Ishikawa (cell line): ENCODE data around the gene SENP1.

Source experiments
- CEBPB ChIP-seq: IDR thresholded peaks from 2 replicates; pipeline ENCODE4 v1.6.1; 2012
- CREB1 ChIP-seq: IDR thresholded peaks from 2 replicates; pipeline ENCODE4 v1.6.1; 2012; ENCODE audit warnings: low read depth
- EGR1 ChIP-seq: IDR thresholded peaks from 2 replicates; pipeline ENCODE4 v1.6.1; 2012
- EP300 ChIP-seq: IDR thresholded peaks from 2 replicates; pipeline ENCODE4 v1.6.1; 2012; ENCODE audit warnings: borderline replicate concordance
- FOXM1 ChIP-seq: IDR thresholded peaks from 2 replicates; pipeline ENCODE4 v1.6.1; 2012; ENCODE audit warnings: low read depth, borderline replicate concordance
- NFIC ChIP-seq: IDR thresholded peaks from 2 replicates; pipeline ENCODE4 v1.6.1; 2012
- RAD21 ChIP-seq: IDR thresholded peaks from 2 replicates; pipeline ENCODE4 v1.6.1; 2012; ENCODE audit warnings: low read depth
- TAF1 ChIP-seq: IDR thresholded peaks from 2 replicates; pipeline ENCODE4 v1.6.1; 2012; ENCODE audit warnings: low read depth, mild to moderate bottlenecking
- TCF12 ChIP-seq: IDR thresholded peaks from 2 replicates; pipeline ENCODE4 v1.6.1; 2012; ENCODE audit warnings: low read depth
- TEAD4 ChIP-seq: IDR thresholded peaks from 2 replicates; pipeline ENCODE4 v1.6.1; 2012
- YY1 ChIP-seq: IDR thresholded peaks from 2 replicates; pipeline ENCODE4 v1.6.1; 2012; ENCODE audit warnings: low read depth
- ZBTB7A ChIP-seq: IDR thresholded peaks from 2 replicates; pipeline ENCODE4 v1.6.1; 2012; ENCODE audit warnings: low read depth
- TF ChIP-seq, protein P1 (sequence below): IDR thresholded peaks from 2 replicates; pipeline ENCODE4 v1.6.1; 2012; ENCODE audit warnings: low read depth, mild to moderate bottlenecking
- TF ChIP-seq, protein P2 (sequence below): IDR thresholded peaks from 2 replicates; pipeline ENCODE4 v1.6.1; 2012
- TF ChIP-seq, protein P3 (sequence below): IDR thresholded peaks from 2 replicates; pipeline ENCODE4 v1.6.1; 2012

The SENP1 gene

DNA sequence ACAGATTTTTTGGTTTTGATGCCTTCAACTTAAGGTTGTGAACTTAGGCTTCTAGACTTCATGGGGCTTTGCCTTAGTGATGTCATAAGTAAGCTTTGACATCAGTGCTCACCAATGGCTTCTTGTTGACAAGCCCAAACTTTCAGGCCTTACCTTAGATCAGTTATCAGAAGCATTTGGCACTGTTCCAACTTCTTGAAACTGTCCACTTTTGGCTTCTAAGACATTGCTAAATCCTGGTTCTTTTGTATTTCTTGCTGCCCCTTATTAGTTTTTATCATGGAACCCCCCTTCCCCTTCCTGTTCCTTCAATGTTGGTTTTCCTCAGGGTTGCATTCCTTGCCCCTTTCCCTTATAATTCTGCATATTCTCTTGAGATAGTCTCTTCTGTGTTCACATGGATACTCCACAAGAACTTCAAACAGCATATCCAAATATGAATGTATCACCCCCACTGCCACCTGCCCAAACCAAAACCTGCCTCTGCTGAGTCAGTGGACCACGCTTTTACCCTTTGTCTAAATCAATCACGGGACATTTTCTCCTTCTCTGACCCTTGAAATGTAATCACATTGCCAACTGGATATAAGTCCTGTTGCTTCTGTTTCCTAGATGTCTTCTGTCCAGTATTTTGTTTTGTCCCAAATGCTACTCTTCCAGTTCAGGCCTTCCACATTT is 21.2 kb upstream of the SENP1 start:
- TF ChIP-seq, protein P1, sequence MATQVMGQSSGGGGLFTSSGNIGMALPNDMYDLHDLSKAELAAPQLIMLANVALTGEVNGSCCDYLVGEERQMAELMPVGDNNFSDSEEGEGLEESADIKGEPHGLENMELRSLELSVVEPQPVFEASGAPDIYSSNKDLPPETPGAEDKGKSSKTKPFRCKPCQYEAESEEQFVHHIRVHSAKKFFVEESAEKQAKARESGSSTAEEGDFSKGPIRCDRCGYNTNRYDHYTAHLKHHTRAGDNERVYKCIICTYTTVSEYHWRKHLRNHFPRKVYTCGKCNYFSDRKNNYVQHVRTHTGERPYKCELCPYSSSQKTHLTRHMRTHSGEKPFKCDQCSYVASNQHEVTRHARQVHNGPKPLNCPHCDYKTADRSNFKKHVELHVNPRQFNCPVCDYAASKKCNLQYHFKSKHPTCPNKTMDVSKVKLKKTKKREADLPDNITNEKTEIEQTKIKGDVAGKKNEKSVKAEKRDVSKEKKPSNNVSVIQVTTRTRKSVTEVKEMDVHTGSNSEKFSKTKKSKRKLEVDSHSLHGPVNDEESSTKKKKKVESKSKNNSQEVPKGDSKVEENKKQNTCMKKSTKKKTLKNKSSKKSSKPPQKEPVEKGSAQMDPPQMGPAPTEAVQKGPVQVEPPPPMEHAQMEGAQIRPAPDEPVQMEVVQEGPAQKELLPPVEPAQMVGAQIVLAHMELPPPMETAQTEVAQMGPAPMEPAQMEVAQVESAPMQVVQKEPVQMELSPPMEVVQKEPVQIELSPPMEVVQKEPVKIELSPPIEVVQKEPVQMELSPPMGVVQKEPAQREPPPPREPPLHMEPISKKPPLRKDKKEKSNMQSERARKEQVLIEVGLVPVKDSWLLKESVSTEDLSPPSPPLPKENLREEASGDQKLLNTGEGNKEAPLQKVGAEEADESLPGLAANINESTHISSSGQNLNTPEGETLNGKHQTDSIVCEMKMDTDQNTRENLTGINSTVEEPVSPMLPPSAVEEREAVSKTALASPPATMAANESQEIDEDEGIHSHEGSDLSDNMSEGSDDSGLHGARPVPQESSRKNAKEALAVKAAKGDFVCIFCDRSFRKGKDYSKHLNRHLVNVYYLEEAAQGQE, result no peak
- no peak for TF ChIP-seq TEAD4
- no peak for TF ChIP-seq CREB1
- TF ChIP-seq EP300, result no peak
- TF ChIP-seq TCF12, result no peak
- TF ChIP-seq TAF1, result no peak
- peak; percentile 70 for TF ChIP-seq NFIC
- TF ChIP-seq, protein P2, sequence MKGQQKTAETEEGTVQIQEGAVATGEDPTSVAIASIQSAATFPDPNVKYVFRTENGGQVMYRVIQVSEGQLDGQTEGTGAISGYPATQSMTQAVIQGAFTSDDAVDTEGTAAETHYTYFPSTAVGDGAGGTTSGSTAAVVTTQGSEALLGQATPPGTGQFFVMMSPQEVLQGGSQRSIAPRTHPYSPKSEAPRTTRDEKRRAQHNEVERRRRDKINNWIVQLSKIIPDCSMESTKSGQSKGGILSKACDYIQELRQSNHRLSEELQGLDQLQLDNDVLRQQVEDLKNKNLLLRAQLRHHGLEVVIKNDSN, result no peak

DNA sequence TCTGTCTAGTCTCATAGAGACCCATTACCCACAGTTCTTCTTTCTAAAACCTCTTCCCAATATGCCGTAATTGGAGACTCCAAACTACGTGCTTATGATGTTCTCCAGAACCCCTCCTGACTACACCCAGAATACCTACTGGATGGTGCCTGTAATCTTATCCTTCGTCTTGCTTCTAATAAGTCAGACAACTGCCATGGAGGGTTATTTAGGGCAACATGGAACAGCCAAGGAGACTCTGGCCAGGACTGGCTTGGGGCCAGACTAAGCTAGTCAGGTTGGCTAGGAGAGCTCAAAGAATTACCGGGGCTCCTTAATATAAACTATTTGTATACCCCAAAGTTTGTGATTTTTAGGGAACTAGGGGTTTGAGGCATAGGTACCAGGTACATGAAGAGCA is 20.1 kb upstream of the SENP1 start:
- no peak for TF ChIP-seq NFIC
- TF ChIP-seq CREB1, result no peak
- TF ChIP-seq EGR1, result no peak

DNA sequence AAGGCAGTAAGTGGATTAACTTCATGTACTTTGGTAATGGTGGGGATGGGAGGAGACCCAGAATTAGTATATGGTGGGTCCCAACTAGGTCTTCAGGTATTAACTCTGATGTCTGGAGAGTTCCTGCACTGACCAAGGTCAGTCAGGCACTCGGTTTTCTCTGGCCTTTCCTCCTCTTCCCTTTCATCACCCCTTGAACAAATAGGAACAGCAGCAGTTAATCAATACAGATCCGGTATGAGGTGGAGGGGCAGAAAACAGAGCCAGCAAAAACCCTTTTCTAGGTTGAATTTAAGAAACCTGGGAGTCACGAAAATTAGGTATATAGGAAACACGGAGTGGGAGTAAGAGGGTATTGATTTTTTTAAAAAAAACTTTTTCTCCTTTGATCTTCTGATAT is 17.3 kb upstream of the SENP1 start:
- TF ChIP-seq EGR1 (no peak), EP300 (no peak), TCF12 (no peak), YY1 (no peak), CEBPB (no peak), FOXM1 (no peak), TEAD4 (no peak), ZBTB7A (no peak), TAF1 (no peak), RAD21 (no peak), NFIC (no peak), CREB1 (no peak)
- TF ChIP-seq, protein P3, sequence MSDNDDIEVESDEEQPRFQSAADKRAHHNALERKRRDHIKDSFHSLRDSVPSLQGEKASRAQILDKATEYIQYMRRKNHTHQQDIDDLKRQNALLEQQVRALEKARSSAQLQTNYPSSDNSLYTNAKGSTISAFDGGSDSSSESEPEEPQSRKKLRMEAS, result no peak
- TF ChIP-seq, protein P1, result no peak
- TF ChIP-seq, protein P2, result no peak

DNA sequence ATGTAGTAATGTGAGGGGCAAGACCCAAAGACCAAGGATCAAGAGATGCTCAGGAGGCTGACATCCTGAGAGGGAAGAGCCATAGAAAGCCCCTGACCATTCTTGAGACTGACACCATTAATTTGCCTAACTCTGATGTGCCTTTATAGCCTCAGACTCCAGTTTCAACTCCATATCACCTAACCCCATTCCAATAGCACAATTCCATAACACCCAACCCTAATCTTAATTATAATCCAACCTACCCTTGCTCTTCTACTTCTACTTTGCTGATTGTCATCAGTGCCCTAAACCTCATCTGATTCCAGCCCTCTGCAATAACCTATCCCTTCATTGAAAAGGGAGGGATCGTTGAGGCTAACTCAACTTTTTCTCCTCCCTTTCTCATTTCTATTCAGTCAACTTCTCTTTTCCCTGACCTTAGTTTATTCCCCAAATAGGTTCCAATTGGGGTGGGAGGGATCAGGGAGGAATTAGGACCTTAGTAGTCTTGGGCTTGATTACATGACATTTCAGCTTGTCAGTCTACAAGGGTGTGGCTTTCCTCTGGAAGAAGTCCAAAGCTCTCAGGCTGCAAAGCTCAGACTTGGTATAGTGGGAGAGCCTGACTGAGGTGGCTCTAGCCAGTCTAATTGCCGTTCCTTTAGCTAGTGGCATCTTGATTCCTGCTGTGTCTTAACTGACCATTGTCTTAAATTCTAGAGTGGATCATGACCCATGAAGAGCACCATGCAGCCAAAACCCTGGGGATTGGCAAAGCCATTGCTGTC is 16.4 kb upstream of the SENP1 start:
- TF ChIP-seq, protein P3, result no peak
- TF ChIP-seq RAD21, result no peak
- no peak for TF ChIP-seq TCF12
- TF ChIP-seq EGR1, result no peak
- TF ChIP-seq, protein P1, result no peak
- no peak for TF ChIP-seq ZBTB7A
- TF ChIP-seq, protein P2, result no peak
- TF ChIP-seq CEBPB, result no peak
- TF ChIP-seq CREB1, result no peak
- TF ChIP-seq TEAD4, result no peak
- no peak for TF ChIP-seq YY1
- no peak for TF ChIP-seq EP300
- TF ChIP-seq NFIC, result no peak
- TF ChIP-seq FOXM1, result no peak
- no peak for TF ChIP-seq TAF1
